ENCODE measurements around the gene NT5C2.

DNA sequence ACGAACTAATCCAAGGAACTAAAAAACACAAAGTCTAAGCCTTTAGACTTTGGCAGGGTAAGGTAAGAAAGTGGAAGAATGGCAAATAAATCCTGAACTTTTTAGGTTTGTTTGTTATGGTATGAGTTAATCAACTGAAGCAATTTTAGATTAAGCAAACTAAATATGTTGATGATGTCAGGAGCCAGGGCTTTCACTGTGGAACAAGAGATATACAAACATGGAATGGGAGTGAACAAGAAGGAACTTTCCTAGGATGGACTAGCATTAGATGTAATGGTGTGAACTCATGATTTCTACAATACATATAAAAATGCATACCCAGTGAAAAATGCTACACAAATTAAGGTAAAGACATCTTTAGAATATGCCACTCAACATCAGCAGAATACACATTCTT lies 35.8 kb downstream of the NT5C2 start:
- TF ChIP-seq EZH2 (optimal IDR thresholded peaks at IDR 0.05; ENCODE audit: low read depth, low read length) (no peak), EZH2phosphoT487 (IDR thresholded peaks at IDR 0.05; ENCODE audit: low read length) (no peak)
- TF ChIP-seq, protein P1, sequence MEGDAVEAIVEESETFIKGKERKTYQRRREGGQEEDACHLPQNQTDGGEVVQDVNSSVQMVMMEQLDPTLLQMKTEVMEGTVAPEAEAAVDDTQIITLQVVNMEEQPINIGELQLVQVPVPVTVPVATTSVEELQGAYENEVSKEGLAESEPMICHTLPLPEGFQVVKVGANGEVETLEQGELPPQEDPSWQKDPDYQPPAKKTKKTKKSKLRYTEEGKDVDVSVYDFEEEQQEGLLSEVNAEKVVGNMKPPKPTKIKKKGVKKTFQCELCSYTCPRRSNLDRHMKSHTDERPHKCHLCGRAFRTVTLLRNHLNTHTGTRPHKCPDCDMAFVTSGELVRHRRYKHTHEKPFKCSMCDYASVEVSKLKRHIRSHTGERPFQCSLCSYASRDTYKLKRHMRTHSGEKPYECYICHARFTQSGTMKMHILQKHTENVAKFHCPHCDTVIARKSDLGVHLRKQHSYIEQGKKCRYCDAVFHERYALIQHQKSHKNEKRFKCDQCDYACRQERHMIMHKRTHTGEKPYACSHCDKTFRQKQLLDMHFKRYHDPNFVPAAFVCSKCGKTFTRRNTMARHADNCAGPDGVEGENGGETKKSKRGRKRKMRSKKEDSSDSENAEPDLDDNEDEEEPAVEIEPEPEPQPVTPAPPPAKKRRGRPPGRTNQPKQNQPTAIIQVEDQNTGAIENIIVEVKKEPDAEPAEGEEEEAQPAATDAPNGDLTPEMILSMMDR (IDR thresholded peaks at IDR 0.05; ENCODE audit: low read length): no peak
